Skeletal muscle cell (primary cell): ENCODE measurements around the gene RAD51B.
"Not testable (repeated sequence)": the region's sequence is repeated elsewhere in the genome, so short reads cannot be mapped to it uniquely, and the experiment has no call there.

ENCODE experiments used
- DNase-seq: peaks from one replicate; pipeline ENCODE4 v3.0.0-alpha.2; 2010; ENCODE audit warnings: low read depth
- H3K4me3 ChIP-seq: 2 replicates; pipeline ENCODE4 v1.5.1; 2011; ENCODE audit warnings: low read depth, mild to moderate bottlenecking, control low read depth, low read length, moderate library complexity

RAD51B gene

GRCh38 chr14:68292441-68293215, 473.0 kb downstream of the RAD51B start:
- DNase-seq, result no peak
- H3K4me3 ChIP-seq, result no peak overlapping the region

DNA sequence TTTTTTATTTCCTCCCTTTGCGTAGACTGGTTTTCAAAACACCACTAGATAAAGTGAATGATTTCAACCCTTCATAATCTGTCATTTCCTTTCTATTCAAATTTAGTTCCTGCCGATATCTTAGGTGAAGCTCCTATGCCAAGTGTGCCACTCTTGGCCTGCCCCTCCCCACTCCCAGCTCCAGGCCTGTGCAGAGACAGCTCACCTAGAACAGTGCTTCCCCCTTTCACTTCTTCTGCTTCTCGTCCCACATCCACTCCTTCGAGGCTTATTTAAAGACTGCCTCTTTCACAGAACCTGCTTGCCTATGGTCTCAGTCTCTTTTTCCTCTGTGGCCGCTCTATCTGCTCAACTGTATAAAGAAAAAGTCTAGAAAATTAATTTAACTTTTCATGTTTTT, 473.8 kb downstream of the RAD51B start:
- no peak for DNase-seq
- H3K4me3 ChIP-seq, result no peak overlapping the region

DNA sequence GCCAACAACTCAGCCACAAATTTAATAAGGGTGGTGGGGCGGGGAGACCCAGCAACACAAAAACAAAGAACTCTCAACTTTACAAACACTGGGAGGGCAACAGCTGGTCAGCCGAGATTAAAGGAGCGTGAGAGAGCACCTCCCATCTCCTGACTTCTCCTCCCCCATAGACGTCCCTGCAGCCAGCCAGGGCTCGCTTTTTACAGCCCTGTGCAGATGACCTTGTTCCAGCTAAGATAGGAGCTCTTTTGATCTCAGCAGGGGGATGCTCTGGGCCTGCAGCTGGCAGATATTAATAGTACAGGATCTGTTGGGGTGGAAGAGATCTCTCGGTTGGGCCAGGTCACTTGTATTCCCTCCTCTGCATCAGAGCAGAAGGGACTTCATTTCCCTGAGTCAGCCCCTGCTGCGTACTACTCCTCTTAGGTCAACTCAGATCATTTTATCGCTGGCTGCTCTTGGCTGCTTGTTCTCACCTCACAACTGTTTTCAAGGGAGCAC, 475.8 kb downstream of the RAD51B start:
- H3K4me3 ChIP-seq, result no peak overlapping the region
- no peak for DNase-seq

DNA sequence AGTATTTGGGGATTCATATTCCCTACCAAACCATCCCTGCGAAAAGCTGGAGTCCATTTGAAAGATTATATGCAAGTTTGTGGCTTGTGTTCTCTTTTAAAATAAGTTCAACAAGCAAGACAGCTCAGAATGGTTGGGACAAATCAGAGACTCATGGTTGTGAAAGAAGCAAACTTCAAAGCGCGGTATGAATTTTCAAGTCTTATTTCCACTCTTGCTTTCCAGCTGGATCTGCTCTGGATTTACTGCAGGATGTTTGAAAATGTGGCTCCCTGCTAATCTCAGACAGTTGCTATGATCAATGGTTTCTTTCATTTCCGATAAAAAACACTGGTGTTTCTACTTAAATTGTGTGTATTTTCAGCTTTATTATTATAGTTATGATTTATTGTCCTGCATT, 477.5 kb downstream of the RAD51B start:
- no peak overlapping the region for H3K4me3 ChIP-seq
- no peak for DNase-seq

- no peak overlapping the region for H3K4me3 ChIP-seq
Observed at GRCh38 chr14:68297876-68298468, 478.4 kb downstream of the RAD51B start.

GRCh38 chr14:68300608-68301007, 481.0 kb downstream of the RAD51B start:
- no peak overlapping the region for H3K4me3 ChIP-seq
- DNase-seq, result no peak

More at GRCh38 chr14:68297876-68298468, 478.4 kb downstream of the RAD51B start:
- no peak for DNase-seq

- DNase-seq, result no peak
- no peak overlapping the region for H3K4me3 ChIP-seq
Observed at GRCh38 chr14:68301219-68301618, 481.6 kb downstream of the RAD51B start.

DNA sequence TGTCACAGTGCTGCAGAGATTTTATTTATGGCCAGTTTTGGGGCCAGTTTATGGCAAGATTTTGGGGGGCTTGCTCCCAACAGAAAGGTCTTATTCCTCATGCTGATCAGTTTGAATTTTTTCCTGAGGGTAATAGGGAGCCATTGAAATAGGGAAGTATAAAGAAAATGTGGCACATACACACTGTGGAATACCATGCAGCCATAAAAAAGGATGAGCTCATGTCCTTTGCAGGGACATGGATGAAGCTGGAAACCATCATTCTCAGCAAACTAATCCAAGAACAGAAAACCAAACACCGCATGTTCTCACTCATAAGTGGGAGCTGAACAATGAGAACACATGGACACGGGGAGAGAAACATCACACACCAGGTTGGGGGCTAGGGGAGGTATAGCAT, 483.4 kb downstream of the RAD51B start:
- not testable (repeated sequence) for H3K4me3 ChIP-seq, DNase-seq

GRCh38 chr14:68305738-68306137, 486.2 kb downstream of the RAD51B start:
- DNase-seq, result no peak

DNA sequence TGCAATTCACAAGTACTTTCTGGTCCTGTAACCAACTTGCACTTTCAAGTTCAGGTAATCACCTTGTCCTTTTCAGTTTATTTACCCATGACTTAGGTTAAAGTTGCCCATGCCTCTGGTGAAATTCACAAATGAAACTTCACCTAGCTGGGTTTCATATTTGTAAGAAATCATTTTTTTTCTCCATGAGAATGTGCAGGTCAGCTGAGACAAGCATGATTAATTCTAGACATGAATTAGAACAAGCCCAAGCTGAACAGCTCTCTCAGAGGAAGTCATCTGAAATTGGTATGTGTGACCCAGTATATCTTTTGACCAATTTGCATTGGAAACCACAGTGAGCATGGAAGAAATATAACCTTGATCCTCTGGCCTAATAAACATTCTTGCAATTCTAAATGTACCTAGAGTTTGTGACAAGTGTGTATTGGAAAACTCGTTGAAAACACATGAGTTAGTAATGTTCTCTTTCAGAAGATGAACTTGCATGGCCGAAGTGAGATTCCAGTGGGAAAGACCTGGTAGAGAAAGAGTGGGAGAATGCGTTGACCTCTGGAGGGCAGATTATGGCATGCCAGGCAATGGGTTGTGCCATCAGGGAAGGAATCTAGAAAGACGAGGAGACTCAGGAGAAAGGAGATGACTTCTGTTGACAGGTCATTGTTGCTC, 486.8 kb downstream of the RAD51B start:
- DNase-seq, result no peak
- no peak overlapping the region for H3K4me3 ChIP-seq

More at GRCh38 chr14:68305738-68306137, 486.2 kb downstream of the RAD51B start:
- no peak overlapping the region for H3K4me3 ChIP-seq

DNA sequence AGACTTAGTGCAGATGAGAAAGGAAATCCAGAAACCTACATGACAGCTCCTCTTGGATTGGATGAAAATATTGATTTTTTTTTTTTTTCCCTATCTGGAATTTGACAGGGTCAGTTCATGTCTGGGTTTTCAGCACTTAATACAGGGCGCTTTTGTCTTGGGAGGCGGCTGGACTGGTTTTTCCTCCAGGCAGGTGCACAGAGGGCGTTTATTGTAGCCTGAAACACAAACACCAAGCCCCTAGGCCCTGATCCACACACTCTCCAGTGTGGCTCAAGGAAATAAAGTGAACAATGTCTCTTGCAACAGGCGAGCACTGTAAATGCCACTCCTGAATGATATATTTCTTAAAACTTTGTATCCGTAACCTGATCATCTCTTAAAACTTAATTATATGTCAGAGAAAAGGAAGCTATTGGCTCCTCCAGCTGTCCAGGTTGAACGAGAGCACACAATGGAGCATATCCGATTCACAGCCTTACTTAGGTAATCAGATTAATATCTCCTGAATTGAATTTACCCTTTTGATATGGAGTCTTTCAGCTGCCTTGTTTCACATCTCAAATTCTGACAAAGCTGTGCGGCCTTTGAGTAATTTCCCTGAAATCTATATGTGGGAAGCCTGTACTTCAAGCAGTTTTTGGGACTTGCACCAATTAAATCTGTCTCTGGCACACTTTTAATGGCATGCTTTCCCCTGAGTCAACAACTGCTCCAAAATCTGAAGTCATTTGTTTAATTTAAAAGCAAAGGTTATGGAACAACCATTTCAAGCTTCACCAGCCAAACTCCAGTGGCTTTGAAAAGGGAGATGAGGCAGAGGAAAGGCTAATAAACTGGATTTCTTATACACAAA, 487.6 kb downstream of the RAD51B start:
- no peak overlapping the region for H3K4me3 ChIP-seq
- DNase-seq, result no peak

DNA sequence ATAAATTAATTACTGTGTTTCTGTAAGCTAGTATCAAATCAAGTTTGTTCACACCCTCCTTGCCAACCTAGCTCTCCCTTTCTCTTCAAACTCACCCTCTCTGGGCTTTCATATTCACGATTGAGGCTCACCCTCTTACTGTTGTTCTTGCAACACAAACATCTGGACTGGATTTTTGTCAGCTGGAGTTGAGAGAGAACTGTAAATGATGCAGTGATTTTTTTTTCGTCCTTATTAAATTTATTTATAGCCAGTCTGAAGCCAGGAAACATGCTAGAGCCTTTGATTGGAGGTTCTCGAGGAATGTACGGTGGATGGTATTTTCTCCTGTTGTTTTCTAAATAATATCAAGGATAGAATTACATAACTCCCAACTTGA, 488.2 kb downstream of the RAD51B start:
- DNase-seq, result no peak
- H3K4me3 ChIP-seq, result no peak overlapping the region

GRCh38 chr14:68308726-68309520, 489.3 kb downstream of the RAD51B start:
- no peak overlapping the region for H3K4me3 ChIP-seq
- no peak for DNase-seq

GRCh38 chr14:68309616-68310015, 490.0 kb downstream of the RAD51B start:
- DNase-seq, result no peak
- no peak overlapping the region for H3K4me3 ChIP-seq

DNA sequence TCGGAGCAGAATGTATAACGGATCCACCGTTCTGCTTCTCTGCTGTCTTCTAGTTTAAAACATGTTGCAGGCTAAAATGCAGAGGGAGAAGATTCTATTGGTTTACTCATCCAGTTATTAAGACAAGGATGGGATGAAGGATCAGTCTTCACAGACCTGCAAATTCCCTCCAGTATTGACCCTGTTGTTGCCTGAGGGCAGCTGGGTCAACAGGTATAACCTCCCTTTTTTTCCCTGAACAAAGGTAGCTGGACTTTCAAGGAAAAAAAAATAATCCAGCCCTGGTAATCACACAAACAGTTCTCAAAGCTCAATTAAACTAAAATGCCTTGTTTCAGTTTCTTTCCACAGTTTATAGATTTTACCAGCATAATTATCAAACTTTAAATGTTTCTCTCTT, 492.7 kb downstream of the RAD51B start:
- no peak overlapping the region for H3K4me3 ChIP-seq
- no peak for DNase-seq

- H3K4me3 ChIP-seq, result no peak overlapping the region
- no peak for DNase-seq
Observed at GRCh38 chr14:68312884-68313610, 493.5 kb downstream of the RAD51B start.

- no peak overlapping the region for H3K4me3 ChIP-seq
- no peak for DNase-seq
Observed at GRCh38 chr14:68314642-68315041, 495.1 kb downstream of the RAD51B start.

DNA sequence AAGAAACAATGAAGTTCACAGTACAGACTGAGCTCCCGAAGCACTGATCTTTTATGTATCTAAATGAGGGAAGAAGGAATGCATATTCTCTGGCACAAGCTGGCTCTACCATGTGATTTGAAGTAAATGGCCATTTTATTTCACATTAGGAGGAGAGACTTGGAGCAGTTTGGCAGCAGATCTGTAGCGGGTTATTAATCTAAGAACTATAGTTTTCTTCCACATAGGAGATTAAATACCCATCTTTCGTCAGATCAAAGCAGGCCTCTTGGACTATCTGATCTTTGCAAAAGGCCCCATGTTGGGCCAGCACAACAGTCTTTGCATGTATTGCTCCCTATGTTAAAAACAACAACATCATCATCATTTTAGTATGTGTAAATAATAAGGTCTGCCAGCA, 495.5 kb downstream of the RAD51B start:
- no peak for DNase-seq
- no peak overlapping the region for H3K4me3 ChIP-seq
